Neuronal stem cell (in vitro differentiated cells): ENCODE results near the gene GCN1.
A peak's percentile ranks its signal among the peaks of the same experiment; 100 is the strongest.

Source experiments
- DNase-seq: peaks from one replicate; pipeline ENCODE4 v3.0.0-alpha.2; 2013; ENCODE audit warnings: low spot score
- H2AFZ ChIP-seq: one replicate; pipeline ENCODE4 v1.6.1; 2013; ENCODE audit warnings: mild to moderate bottlenecking, low read length, inconsistent platforms
- H2AK5ac ChIP-seq: 2 replicates; pipeline ENCODE4 v1.6.1; 2013; ENCODE audit warnings: low read depth, mild to moderate bottlenecking, inconsistent platforms, low read length, moderate library complexity, mixed read lengths
- H2BK120ac ChIP-seq: 2 replicates; pipeline ENCODE4 v1.6.1; 2013; ENCODE audit warnings: low read depth, mild to moderate bottlenecking, inconsistent platforms, low read length, moderate library complexity, mixed read lengths
- H2BK12ac ChIP-seq: one replicate; pipeline ENCODE4 v1.6.1; 2013; ENCODE audit warnings: low read length, inconsistent platforms
- H2BK15ac ChIP-seq: 2 replicates; pipeline ENCODE4 v1.6.1; 2013; ENCODE audit warnings: mild to moderate bottlenecking, low read length, inconsistent platforms, mixed read lengths
- H2BK5ac ChIP-seq: one replicate; pipeline ENCODE4 v1.6.1; 2013; ENCODE audit warnings: inconsistent platforms, mild to moderate bottlenecking, low read length, moderate library complexity
- H3K14ac ChIP-seq: one replicate; pipeline ENCODE4 v1.6.1; 2013; ENCODE audit warnings: low read length, inconsistent platforms
- H3K18ac ChIP-seq: 2 replicates; pipeline ENCODE4 v1.6.1; 2013; ENCODE audit warnings: low read length, inconsistent platforms
- H3K23ac ChIP-seq: 2 replicates; pipeline ENCODE4 v1.6.1; 2013; ENCODE audit warnings: low read depth, mild to moderate bottlenecking, mixed read lengths, low read length, inconsistent platforms; ENCODE audit not compliant: poor library complexity
- H3K27ac ChIP-seq: replicated peaks from 3 replicates; pipeline ENCODE4 v1.5.1; 2013; ENCODE audit warnings: low read length, inconsistent platforms
- H3K27me3 ChIP-seq, 3 experiments: 2 replicates each; pipeline ENCODE4 v1.6.1; 2013; ENCODE audit warnings: low read length in 3 of 3, mild to moderate bottlenecking in 2 of 3, inconsistent platforms in 1 of 3, low read depth in 1 of 3, mixed read lengths in 1 of 3, moderate library complexity in 1 of 3; ENCODE audit not compliant: control insufficient read depth in 3 of 3, insufficient read depth in 3 of 3
- H3K36me3 ChIP-seq, 2 donors: replicated peaks in 1 of 2; 2 replicates each; pipeline ENCODE4 v1.6.1; 2013; ENCODE audit warnings: low read length in 2 of 2; ENCODE audit not compliant: control insufficient read depth in 2 of 2, insufficient read depth in 2 of 2
- H3K4ac ChIP-seq: 2 replicates; pipeline ENCODE4 v1.6.1; 2013; ENCODE audit warnings: inconsistent platforms, mild to moderate bottlenecking, low read length, moderate library complexity
- H3K4me1 ChIP-seq, 2 donors: 1 replicate in 1 of 2; 2 replicates in 1 of 2; pipeline ENCODE4 v1.6.1; 2013; ENCODE audit warnings: low read length in 2 of 2, low read depth in 1 of 2; ENCODE audit not compliant: control insufficient read depth in 2 of 2, insufficient read depth in 1 of 2
- H3K4me2 ChIP-seq: one replicate; pipeline ENCODE4 v1.6.1; 2013; ENCODE audit warnings: mild to moderate bottlenecking, low read length, inconsistent platforms; ENCODE audit not compliant: insufficient read depth, poor library complexity, severe bottlenecking
- H3K4me3 ChIP-seq, 2 donors: 2 replicates each; pipeline ENCODE4 v1.5.1; 2013; ENCODE audit warnings: low read length in 2 of 2, mild to moderate bottlenecking in 2 of 2, inconsistent platforms in 1 of 2, moderate library complexity in 1 of 2
- H3K79me1 ChIP-seq: one replicate; pipeline ENCODE4 v1.6.1; 2013; ENCODE audit warnings: low read depth, mild to moderate bottlenecking, inconsistent platforms, low read length, moderate library complexity
- H3K9ac ChIP-seq: one replicate; pipeline ENCODE4 v1.6.1; 2013; ENCODE audit warnings: mild to moderate bottlenecking, low read depth, low read length, inconsistent platforms; ENCODE audit not compliant: poor library complexity
- H3K9me3 ChIP-seq, 2 donors: replicated peaks in 1 of 2; 2 replicates each; pipeline versions ENCODE3 to v1.6.1; 2013; ENCODE audit warnings: low read length in 2 of 2, mild to moderate bottlenecking in 2 of 2, inconsistent platforms in 1 of 2, low read depth in 1 of 2, mixed read lengths in 1 of 2, moderate library complexity in 1 of 2; ENCODE audit not compliant: control insufficient read depth in 2 of 2, insufficient read depth in 1 of 2
- H4K8ac ChIP-seq: one replicate; pipeline ENCODE4 v1.6.1; 2013; ENCODE audit warnings: low read depth, mild to moderate bottlenecking, inconsistent platforms, low read length, moderate library complexity
- H4K91ac ChIP-seq: one replicate; pipeline ENCODE4 v1.6.1; 2013; ENCODE audit warnings: low read length, low read depth, mild to moderate bottlenecking, inconsistent platforms; ENCODE audit not compliant: poor library complexity
- WGBS, 2 donors: extraction: QIAGEN DNeasy Blood & Tissue Kit; methylation state at CpG; one replicate each; pipeline ENCODE4 v1.1.7; 2013; ENCODE audit warnings: missing lambda C conversion rate in 2 of 2, mixed read lengths in 1 of 2; ENCODE audit not compliant: insufficient read length in 2 of 2, insufficient replicate concordance in 1 of 2; ENCODE audit errors: extremely low coverage in 2 of 2; 5-methylcytosine and 5-hydroxymethylcytosine counted together

GCN1 gene

DNA sequence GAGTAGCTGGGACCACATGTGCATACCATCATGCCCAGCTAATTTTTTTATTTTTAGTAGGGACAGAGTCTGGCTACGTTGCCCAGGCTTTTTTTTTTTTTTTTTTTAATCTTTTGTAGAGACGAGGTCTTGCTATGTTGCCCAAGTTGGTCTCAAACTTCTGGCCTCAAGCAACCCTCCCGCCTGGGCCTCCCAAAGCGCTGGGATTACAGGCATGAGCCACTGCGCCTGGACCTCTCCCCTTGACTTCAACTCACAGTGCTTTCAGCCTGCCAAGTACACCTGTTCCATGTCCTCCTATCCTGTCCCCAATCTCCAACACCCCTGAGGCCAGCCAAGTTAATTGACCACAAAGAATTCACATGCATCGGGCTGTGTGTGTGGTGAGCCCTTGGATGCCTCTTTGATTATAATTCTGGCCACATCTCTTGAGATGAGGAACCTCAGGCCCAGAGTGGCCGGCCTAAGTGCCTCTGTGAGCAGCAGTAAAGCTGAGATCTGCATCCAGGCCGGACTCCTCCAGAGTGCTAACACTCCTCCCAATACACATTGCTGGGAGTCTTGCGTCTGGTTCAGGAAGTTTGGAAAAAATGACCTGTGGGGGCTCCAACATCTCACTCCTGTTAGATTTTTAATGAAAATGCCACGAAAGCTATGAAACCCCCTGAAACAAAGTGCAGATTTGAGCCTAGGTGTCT, 84.8 kb downstream of the GCN1 start:
- H3K14ac ChIP-seq: no peak overlapping the region
- H3K18ac ChIP-seq: no peak overlapping the region
- H2BK12ac ChIP-seq: no peak overlapping the region
- no CpG with 5 or more reads among the region's 10 CpGs for WGBS, 2 donors
- no peak overlapping the region for H3K4me2 ChIP-seq
- no peak overlapping the region for H3K4ac ChIP-seq
- H3K9me3 ChIP-seq: no peaks in the 10 kb centered on the region
- no peak overlapping the region for H2BK120ac ChIP-seq
- H2BK5ac ChIP-seq: peak overlapping the region; percentile 28
- H3K4me1 ChIP-seq: peaks cover 0 to 3% of the 10 kb centered on the region in 2 donors
- H3K27ac ChIP-seq: no peak overlapping the region
- peak overlapping the region; percentile 54 for H2AK5ac ChIP-seq
- H4K91ac ChIP-seq: no peak overlapping the region
- H3K79me1 ChIP-seq: peaks cover 14% of the 10 kb centered on the region
- peaks cover 7 to 39% of the 10 kb centered on the region in 2 donors for H3K36me3 ChIP-seq
- no peak overlapping the region for H3K9ac ChIP-seq
- no peak for DNase-seq
- H3K27me3 ChIP-seq: no peaks in the 10 kb centered on the region
- no peak overlapping the region for H2AFZ ChIP-seq
- no peak overlapping the region for H2BK15ac ChIP-seq
- H3K4me3 ChIP-seq: no peak overlapping the region
- H4K8ac ChIP-seq: no peak overlapping the region
- H3K23ac ChIP-seq: peak overlapping the region; percentile 23

DNA sequence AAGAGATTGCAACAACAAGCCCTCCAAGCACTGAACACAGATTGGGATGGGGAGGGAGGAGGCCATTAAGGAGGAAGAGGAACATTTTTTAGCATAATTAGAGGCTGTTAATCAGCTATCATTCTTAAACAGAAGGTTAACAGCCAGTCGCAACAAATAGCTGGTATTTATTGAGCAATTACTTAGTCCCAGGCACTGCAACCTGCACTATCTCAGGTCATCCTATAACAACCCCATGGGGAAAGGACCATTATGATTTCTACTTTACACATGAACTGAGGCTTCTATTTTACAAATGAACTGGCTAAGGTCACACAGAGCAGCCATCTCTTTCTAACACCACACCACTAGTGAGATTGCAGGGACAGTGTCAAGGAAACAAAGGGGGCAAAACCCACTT, 88.4 kb downstream of the GCN1 start:
- Histone ChIP-seq H4K91ac (no peak overlapping the region), H4K8ac (no peak overlapping the region), H2BK120ac (no peak overlapping the region), H2AFZ (no peak overlapping the region), H3K9ac (no peak overlapping the region), H3K23ac (no peak overlapping the region), H3K4ac (no peak overlapping the region), H3K27me3 (no peaks in the 10 kb centered on the region), H2AK5ac (no peak overlapping the region), H3K36me3 (peaks cover 12 to 53% of the 10 kb centered on the region in 2 donors), H3K18ac (no peak overlapping the region), H2BK5ac (no peak overlapping the region), H2BK15ac (no peak overlapping the region), H2BK12ac (no peak overlapping the region), H3K14ac (no peak overlapping the region), H3K4me2 (no peak overlapping the region), H3K4me1 (peaks cover 0 to 3% of the 10 kb centered on the region in 2 donors), H3K4me3 (no peak overlapping the region), H3K27ac (no peak overlapping the region), H3K79me1 (peaks cover 24% of the 10 kb centered on the region), H3K9me3 (no peaks in the 10 kb centered on the region)
- DNase-seq: no peak
- WGBS, 2 donors: no CpG with 5 or more reads among the region's 1 CpG

DNA sequence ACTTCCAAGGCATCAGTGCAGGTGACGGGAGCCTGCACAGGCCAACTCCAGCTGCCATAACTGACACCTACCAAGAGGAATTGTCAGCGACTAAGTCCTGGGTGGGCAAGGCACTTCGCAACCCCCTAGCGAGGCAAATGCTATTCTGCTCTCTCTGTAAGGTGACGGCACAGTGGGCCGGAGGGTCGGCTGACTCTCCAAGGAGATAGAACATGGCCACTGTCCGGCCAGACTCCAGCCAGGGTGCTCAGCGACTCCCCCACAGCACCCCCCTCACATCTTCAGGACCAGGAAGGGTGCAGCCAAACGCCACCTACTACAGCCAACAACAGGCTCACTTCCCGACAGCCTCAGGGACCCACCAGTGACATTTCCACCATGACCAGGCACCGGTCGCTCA, 91.1 kb downstream of the GCN1 start:
- no peaks in the 10 kb centered on the region for H3K9me3 ChIP-seq
- no peaks in the 10 kb centered on the region for H3K27me3 ChIP-seq
- no peak overlapping the region for H3K23ac ChIP-seq
- H2AK5ac ChIP-seq: no peak overlapping the region
- H3K36me3 ChIP-seq: peaks cover 19 to 75% of the 10 kb centered on the region in 2 donors
- H3K4me1 ChIP-seq: peaks cover 0 to 3% of the 10 kb centered on the region in 2 donors
- H4K91ac ChIP-seq: no peak overlapping the region
- no peak overlapping the region for H3K14ac ChIP-seq
- no peak overlapping the region for H3K4me3 ChIP-seq
- DNase-seq: no peak
- peak overlapping the region; percentile 50 for H3K9ac ChIP-seq
- H2BK12ac ChIP-seq: no peak overlapping the region
- H2AFZ ChIP-seq: no peak overlapping the region
- no peak overlapping the region for H3K27ac ChIP-seq
- WGBS, 2 donors: no CpG with 5 or more reads among the region's 13 CpGs
- peaks cover 19% of the 10 kb centered on the region for H3K79me1 ChIP-seq
- H2BK120ac ChIP-seq: no peak overlapping the region
- peak overlapping the region; percentile 18 for H3K18ac ChIP-seq
- no peak overlapping the region for H3K4ac ChIP-seq
- H3K4me2 ChIP-seq: no peak overlapping the region
- no peak overlapping the region for H2BK15ac ChIP-seq
- no peak overlapping the region for H2BK5ac ChIP-seq
- H4K8ac ChIP-seq: no peak overlapping the region

DNA sequence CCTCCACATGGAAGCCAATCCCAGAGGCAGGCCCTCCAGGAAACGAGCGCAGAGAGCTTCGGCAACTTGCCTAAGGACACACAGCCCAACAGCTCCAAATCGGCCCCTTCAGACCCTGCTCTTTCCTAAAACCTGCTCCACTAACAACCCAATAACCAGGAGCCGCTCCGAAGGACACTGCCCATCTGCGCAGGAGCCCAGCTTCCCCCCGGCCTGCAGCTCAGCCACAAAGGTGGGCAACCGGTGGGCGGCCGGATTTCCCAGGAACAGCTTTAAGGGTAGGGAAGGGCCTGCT, 91.5 kb downstream of the GCN1 start:
- Histone ChIP-seq H3K4ac (no peak overlapping the region), H2AK5ac (no peak overlapping the region), H2BK5ac (no peak overlapping the region), H4K91ac (no peak overlapping the region), H3K9ac (no peak overlapping the region), H3K36me3 (peaks cover 20 to 75% of the 10 kb centered on the region in 2 donors), H2BK12ac (no peak overlapping the region), H3K9me3 (peaks cover 0 to 3% of the 10 kb centered on the region in 2 donors), H3K4me2 (no peak overlapping the region), H3K79me1 (peaks cover 19% of the 10 kb centered on the region), H2BK15ac (no peak overlapping the region), H3K27me3 (no peaks in the 10 kb centered on the region), H3K23ac (peak overlapping the region; percentile 36), H3K18ac (no peak overlapping the region), H3K4me1 (peaks cover 0 to 3% of the 10 kb centered on the region in 2 donors), H3K14ac (peak overlapping the region; percentile 14), H4K8ac (no peak overlapping the region), H2BK120ac (no peak overlapping the region), H3K27ac (no peak overlapping the region), H2AFZ (no peak overlapping the region), H3K4me3 (no peak overlapping the region)
- no CpG with 5 or more reads among the region's 11 CpGs for WGBS, 2 donors
- no peak for DNase-seq
